Loucy (cell line): ENCODE data around the gene SORCS2.

Source experiments
- H2AFZ ChIP-seq: fragments of 200-600 bp; sonication (generic); 2 replicates; pipeline ENCODE4 v1.6.0; 2016; ENCODE audit warnings: antibody characterized with exemption, mild to moderate bottlenecking, low read length, moderate library complexity
- H3F3A ChIP-seq: fragments of 200-600 bp; 2 replicates; pipeline ENCODE4 v1.6.0; 2016; ENCODE audit warnings: antibody characterized with exemption, low read depth, mild to moderate bottlenecking
- H3K27me3 ChIP-seq: fragments of 200-600 bp; sonication (generic); 2 replicates; pipeline ENCODE4 v1.6.1; 2014; ENCODE audit warnings: low read length, mild to moderate bottlenecking; ENCODE audit not compliant: insufficient read depth, poor library complexity, severe bottlenecking
- H3K36me3 ChIP-seq: fragments of 200-600 bp; sonication (generic); 2 replicates; pipeline ENCODE4 v1.6.1; 2016; ENCODE audit warnings: low read length; ENCODE audit not compliant: insufficient read depth
- H3K4me1 ChIP-seq: fragments of 200-600 bp; sonication (generic); 2 replicates; pipeline ENCODE4 v1.5.1; 2014; ENCODE audit warnings: low read length, mild to moderate bottlenecking; ENCODE audit not compliant: insufficient read depth, poor library complexity, severe bottlenecking
- H3K4me2 ChIP-seq: fragments of 200-600 bp; sonication (generic); 2 replicates; pipeline ENCODE4 v1.6.0; 2014; ENCODE audit warnings: antibody characterized with exemption, low read length, low read depth, mild to moderate bottlenecking; ENCODE audit not compliant: poor library complexity, severe bottlenecking
- H3K4me3 ChIP-seq: fragments of 200-600 bp; sonication (generic); 2 replicates; pipeline ENCODE4 v1.5.1; 2014; ENCODE audit warnings: low read length, mild to moderate bottlenecking, mixed read lengths; ENCODE audit not compliant: poor library complexity, severe bottlenecking
- H3K79me2 ChIP-seq: fragments of 200-600 bp; sonication (generic); 2 replicates; pipeline ENCODE4 v1.6.1; 2014; ENCODE audit warnings: low read length; ENCODE audit not compliant: insufficient read depth
- H3K9ac ChIP-seq: fragments of 200-600 bp; sonication (generic); 2 replicates; pipeline ENCODE4 v1.6.0; 2014; ENCODE audit warnings: mild to moderate bottlenecking, low read depth, low read length, moderate library complexity; ENCODE audit not compliant: poor library complexity, severe bottlenecking
- H3K9me2 ChIP-seq: fragments of 200-600 bp; sonication (generic); replicated peaks from 2 replicates; pipeline ENCODE4 v1.6.1; 2016; ENCODE audit warnings: low read depth, low read length, mixed read lengths
- H3K9me3 ChIP-seq: fragments of 200-600 bp; sonication (generic); 2 replicates; pipeline ENCODE4 v1.6.1; 2014; ENCODE audit warnings: mild to moderate bottlenecking, antibody characterized with exemption, low read length, low read depth; ENCODE audit not compliant: insufficient read depth
- H4K20me1 ChIP-seq: fragments of 200-600 bp; sonication (generic); 2 replicates; pipeline ENCODE4 v1.6.0; 2014; ENCODE audit warnings: antibody characterized with exemption, low read length, mild to moderate bottlenecking; ENCODE audit not compliant: insufficient read depth, poor library complexity, severe bottlenecking
- CTCF ChIP-seq: fragments of 200-600 bp; sonication (generic); conservative IDR thresholded peaks from 2 replicates; pipeline ENCODE4 v1.5.1; 2014; ENCODE audit warnings: mild to moderate bottlenecking, antibody characterized with exemption, low read length
- EZH2phosphoT487 ChIP-seq: fragments of 200-600 bp; IDR thresholded peaks from 2 replicates; pipeline ENCODE4 v1.6.1; 2018; ENCODE audit warnings: antibody characterized with exemption, mild to moderate bottlenecking, moderate library complexity, borderline replicate concordance

SORCS2 gene

DNA sequence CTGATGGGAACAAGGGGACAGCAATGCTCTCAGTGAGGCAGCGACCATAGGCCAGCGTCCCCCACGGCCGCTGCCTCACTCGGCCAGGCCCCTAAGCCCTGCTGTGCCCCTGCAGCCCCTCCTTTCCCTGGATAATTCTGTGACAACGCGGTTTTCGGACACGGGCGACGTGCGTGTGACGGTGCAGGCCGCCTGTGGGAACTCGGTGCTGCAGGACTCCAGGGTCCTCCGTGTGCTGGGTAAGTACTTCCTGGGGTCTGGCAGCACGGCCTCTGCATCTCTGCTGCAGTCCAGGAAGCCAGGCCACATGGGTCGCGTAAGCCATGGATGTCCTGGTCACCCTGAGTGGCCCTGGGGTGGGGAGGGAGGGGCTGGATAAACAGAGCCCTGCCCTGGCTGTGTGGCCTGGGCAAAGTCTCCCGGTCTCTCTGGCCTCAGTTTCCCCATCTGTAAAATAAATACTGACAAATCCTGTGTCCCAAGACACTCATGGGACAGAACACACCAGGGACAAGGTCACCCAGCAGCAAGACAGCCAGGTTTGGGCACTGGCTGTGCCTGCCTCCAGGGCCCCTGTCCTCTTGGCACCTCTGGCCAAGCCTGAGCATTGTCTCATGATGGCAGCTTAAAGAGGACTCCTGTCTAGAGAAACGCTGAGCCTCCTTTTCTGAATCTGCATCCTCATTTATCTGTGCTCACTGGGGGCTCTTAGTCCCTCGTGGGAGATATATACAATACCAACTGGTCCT lies 534.5 kb downstream of the SORCS2 start:
- TF ChIP-seq CTCF (no peak), EZH2phosphoT487 (no peak)
- H3K4me3 ChIP-seq, result no peak overlapping the region
- H2AFZ ChIP-seq, result no peak overlapping the region
- no peak overlapping the region for H3K9ac ChIP-seq
- no peaks in the 10 kb centered on the region for H3K36me3 ChIP-seq
- no peaks in the 10 kb centered on the region for H4K20me1 ChIP-seq
- H3K4me2 ChIP-seq, result no peak overlapping the region
- H3K79me2 ChIP-seq, result no peaks in the 10 kb centered on the region
- no peaks in the 10 kb centered on the region for H3F3A ChIP-seq
- H3K4me1 ChIP-seq, result no peaks in the 10 kb centered on the region
- peaks cover 16% of the 10 kb centered on the region; the same call in 1 of the 2 replicates for H3K9me3 ChIP-seq
- no peaks in the 10 kb centered on the region for H3K27me3 ChIP-seq
- H3K9me2 ChIP-seq, result no peaks in the 10 kb centered on the region

DNA sequence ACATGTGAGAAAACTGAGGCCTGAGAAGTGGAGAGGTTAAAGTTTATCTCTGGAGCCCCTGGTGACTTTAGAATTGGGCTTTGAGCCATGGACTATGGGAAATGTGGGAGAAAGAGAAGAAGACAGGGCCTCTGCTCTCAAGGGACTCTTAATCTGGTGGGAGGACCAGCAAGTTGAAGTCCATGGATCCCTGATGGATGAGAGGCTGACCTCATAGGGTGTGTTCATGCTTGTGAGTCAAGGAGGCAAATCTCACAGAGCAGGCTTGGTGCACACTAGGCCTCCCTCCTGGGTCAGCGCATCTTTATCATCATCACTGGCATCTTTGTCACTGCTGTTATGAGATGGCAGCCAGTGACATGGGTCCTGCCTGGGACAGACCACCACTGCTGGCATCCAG lies 535.4 kb downstream of the SORCS2 start:
- Histone ChIP-seq H3K27me3 (no peaks in the 10 kb centered on the region), H3K36me3 (no peaks in the 10 kb centered on the region), H3K4me2 (no peak overlapping the region)

DNA sequence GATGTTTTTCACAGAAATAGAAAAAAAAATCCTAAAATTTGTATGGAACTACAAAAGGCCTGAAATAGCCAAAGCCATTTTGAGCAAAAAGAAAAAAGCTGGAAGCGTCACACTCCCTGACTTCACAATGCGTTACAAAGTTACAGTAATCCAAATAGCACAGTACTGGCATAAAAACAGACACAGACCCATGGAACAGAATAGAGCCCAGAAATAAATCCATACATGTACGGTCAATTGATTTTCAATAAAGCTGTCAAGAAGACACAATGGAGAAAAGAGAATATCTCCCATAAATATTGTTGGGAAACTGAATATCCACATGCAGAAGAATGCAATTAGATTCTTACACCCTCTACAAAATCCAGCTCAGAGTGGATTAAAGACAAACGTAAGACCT lies 539.1 kb downstream of the SORCS2 start:
- TF ChIP-seq EZH2phosphoT487, result no peak
- no peak for TF ChIP-seq CTCF
- no peaks in the 10 kb centered on the region for H3K4me1 ChIP-seq
- H3K79me2 ChIP-seq, result no peaks in the 10 kb centered on the region
- no peaks in the 10 kb centered on the region for H4K20me1 ChIP-seq
- no peaks in the 10 kb centered on the region for H3K36me3 ChIP-seq
- no peak overlapping the region for H2AFZ ChIP-seq
- no peak overlapping the region for H3K9ac ChIP-seq
- H3F3A ChIP-seq, result no peaks in the 10 kb centered on the region
- H3K27me3 ChIP-seq, result no peaks in the 10 kb centered on the region
- H3K9me3 ChIP-seq, result peaks cover 11% of the 10 kb centered on the region; the same call in 1 of the 2 replicates
- no peak overlapping the region for H3K4me2 ChIP-seq
- no peak overlapping the region for H3K4me3 ChIP-seq
- H3K9me2 ChIP-seq, result no peaks in the 10 kb centered on the region

More for the DNA sequence above, 535.4 kb downstream of the SORCS2 start:
- Histone ChIP-seq H3K9me3 (peaks cover 16% of the 10 kb centered on the region; the same call in 1 of the 2 replicates), H3F3A (no peaks in the 10 kb centered on the region), H3K9me2 (no peaks in the 10 kb centered on the region), H3K4me3 (no peak overlapping the region), H3K4me1 (no peaks in the 10 kb centered on the region), H3K9ac (no peak overlapping the region), H2AFZ (no peak overlapping the region), H3K79me2 (no peaks in the 10 kb centered on the region), H4K20me1 (no peaks in the 10 kb centered on the region)
- TF ChIP-seq EZH2phosphoT487 (no peak), CTCF (no peak)
